Fibroblast of lung (primary cell): ENCODE data around the gene MAPKAP1. TPM values are rescaled to one million over a fixed set of nuclear protein-coding genes. Genes with fewer than 3 reads are reported as not detected.
A peak's percentile ranks its signal among the peaks of the same experiment; 100 is the strongest.

Experiments
- DNase-seq, 2 donors: peaks; one replicate each; pipeline versions ENCODE4 v3.0.0 to v3.0.0-alpha.2; 2010; ENCODE audit warnings: low read depth in 2 of 2
- H2AFZ ChIP-seq: 2 replicates; pipeline ENCODE4 v1.5.1; 2012; ENCODE audit warnings: low read length, control low read depth, inconsistent platforms
- H3K27ac ChIP-seq: 2 replicates; pipeline ENCODE4 v1.5.1; 2011; ENCODE audit warnings: low read length, control low read depth; ENCODE audit not compliant: insufficient read depth
- H3K27me3 ChIP-seq: 2 replicates; pipeline ENCODE4 v1.5.1; 2011; ENCODE audit warnings: mild to moderate bottlenecking, low read length; ENCODE audit not compliant: control insufficient read depth, insufficient read depth
- H3K36me3 ChIP-seq: 2 replicates; pipeline ENCODE4 v1.5.1; 2011; ENCODE audit warnings: low read length; ENCODE audit not compliant: control insufficient read depth, insufficient read depth
- H3K4me1 ChIP-seq: 2 replicates; pipeline ENCODE4 v1.5.1; 2011; ENCODE audit warnings: low read length; ENCODE audit not compliant: control insufficient read depth, insufficient read depth; ENCODE audit errors: extremely low read depth
- H3K4me2 ChIP-seq: 2 replicates; pipeline ENCODE4 v1.5.1; 2011; ENCODE audit warnings: low read length, control low read depth; ENCODE audit not compliant: insufficient read depth; ENCODE audit errors: extremely low read depth
- H3K4me3 ChIP-seq, 4 experiments: fragments of 200-600 bp in 1 of 4; sonication (generic) in 1 of 4; replicated peaks in 1 of 4; 2 replicates each; pipeline ENCODE4 v1.5.1; 2011 to 2016; ENCODE audit warnings: low read length in 4 of 4, low read depth in 3 of 4, mild to moderate bottlenecking in 3 of 4, control low read depth in 2 of 4, inconsistent platforms in 1 of 4, mixed read lengths in 1 of 4; ENCODE audit not compliant: insufficient read depth in 1 of 4; ENCODE audit errors: control extremely low read depth in 1 of 4
- H3K79me2 ChIP-seq: 2 replicates; pipeline ENCODE4 v1.5.1; 2012; ENCODE audit warnings: mild to moderate bottlenecking, low read length, inconsistent platforms; ENCODE audit not compliant: control insufficient read depth, insufficient read depth
- H3K9ac ChIP-seq: 2 replicates; pipeline ENCODE4 v1.5.1; 2011; ENCODE audit warnings: mild to moderate bottlenecking, low read length, control low read depth; ENCODE audit not compliant: insufficient read depth
- H3K9me3 ChIP-seq: 2 replicates; pipeline ENCODE4 v1.5.1; 2012; ENCODE audit warnings: low read depth, low read length; ENCODE audit not compliant: control insufficient read depth, insufficient read depth
- H4K20me1 ChIP-seq: 2 replicates; pipeline ENCODE4 v1.5.1; 2011; ENCODE audit warnings: low read length; ENCODE audit not compliant: control insufficient read depth, insufficient read depth; ENCODE audit errors: extremely low read depth
- CTCF ChIP-seq, 2 donors: IDR thresholded peaks in 1 of 2; conservative IDR thresholded peaks in 1 of 2; 1 replicate in 1 of 2; 2 replicates in 1 of 2; pipeline ENCODE4 v1.5.1; 2011 to 2012; ENCODE audit warnings: low read length in 2 of 2, control low read depth in 1 of 2, inconsistent platforms in 1 of 2, low read depth in 1 of 2, mild to moderate bottlenecking in 1 of 2
- EZH2 ChIP-seq: IDR thresholded peaks from 2 replicates; pipeline ENCODE4 v1.5.1; 2012; ENCODE audit warnings: low read length, control low read depth, mild to moderate bottlenecking; ENCODE audit errors: missing control alignments
- polyA plus RNA-seq, 2 donors: library from polyadenylated mRNA; depleted of rRNA in 1 of 2; stranded (reverse) in 1 of 2; unstranded in 1 of 2; fragments of >200 nt; gene quantifications; 2 replicates each; pipeline ENCODE4 v1.2.1, GENCODE V29; 2011 to 2012; ENCODE audit warnings: missing spikeins in 1 of 2
- total RNA-seq: library from RNA; depleted of rRNA; stranded (reverse); fragments of >200 nt; gene quantifications from 2 replicates; pipeline ENCODE4 v1.2.1, GENCODE V29; 2014

Gene MAPKAP1
- total and polyA plus RNA-seq, 2 donors (not counting 1 experiment from before 2014, with no cell fraction given): 63.7 to 127 TPM

- Histone ChIP-seq H2AFZ (peak overlapping the region; percentile 84), H3K4me1 (no peaks in the 10 kb centered on the region), H4K20me1 (no peaks in the 10 kb centered on the region), H3K79me2 (no peaks in the 10 kb centered on the region), H3K36me3 (no peaks in the 10 kb centered on the region), H3K9ac (peak overlapping the region; percentile 62), H3K4me3 (peak overlapping the region; percentile 27 to 60 (median 39)), H3K27me3 (no peaks in the 10 kb centered on the region), H3K27ac (peak overlapping the region; percentile 53), H3K4me2 (peak overlapping the region; percentile 84), H3K9me3 (no peaks in the 10 kb centered on the region)
- TF ChIP-seq EZH2 (no peak), CTCF (conservative IDR thresholded peaks at IDR 0.05 in 1 of 2, IDR thresholded peaks at IDR 0.05 in 1 of 2; ENCODE audit: low read depth in 1 of 2, low read length in 2 of 2) (peak; percentile 65 to 69)
- peak; percentile 60 to 72 for DNase-seq
These were observed 298.8 kb downstream of the MAPKAP1 start for GRCh38 chr9:125407974-125408900.

- peak overlapping the region; percentile 50 for H2AFZ ChIP-seq
- TF ChIP-seq EZH2: no peak
- TF ChIP-seq CTCF (conservative IDR thresholded peaks at IDR 0.05 in 1 of 2, IDR thresholded peaks at IDR 0.05 in 1 of 2; ENCODE audit: low read depth in 1 of 2, low read length in 2 of 2): no peak
These were observed 299.5 kb downstream of the MAPKAP1 start for GRCh38 chr9:125407432-125407973.

GRCh38 chr9:125406810-125407087, 300.3 kb downstream of the MAPKAP1 start:
- no peak overlapping the region for H3K27ac ChIP-seq
- H4K20me1 ChIP-seq: no peaks in the 10 kb centered on the region
- no peaks in the 10 kb centered on the region for H3K9me3 ChIP-seq
- DNase-seq: no peak
- no peak overlapping the region for H2AFZ ChIP-seq
- H3K4me3 ChIP-seq: no peak overlapping the region
- H3K36me3 ChIP-seq: no peaks in the 10 kb centered on the region
- H3K27me3 ChIP-seq: no peaks in the 10 kb centered on the region
- no peak overlapping the region for H3K9ac ChIP-seq
- H3K4me1 ChIP-seq: no peaks in the 10 kb centered on the region
- no peaks in the 10 kb centered on the region for H3K79me2 ChIP-seq
- TF ChIP-seq CTCF (conservative IDR thresholded peaks at IDR 0.05 in 1 of 2, IDR thresholded peaks at IDR 0.05 in 1 of 2; ENCODE audit: low read depth in 1 of 2, low read length in 2 of 2) (no peak), EZH2 (no peak)
- H3K4me2 ChIP-seq: no peak overlapping the region

More at GRCh38 chr9:125407432-125407973, 299.5 kb downstream of the MAPKAP1 start:
- Histone ChIP-seq H3K79me2 (no peaks in the 10 kb centered on the region), H3K36me3 (no peaks in the 10 kb centered on the region), H4K20me1 (no peaks in the 10 kb centered on the region), H3K27ac (no peak overlapping the region), H3K4me1 (no peaks in the 10 kb centered on the region), H3K9ac (peak overlapping the region; percentile 62), H3K27me3 (no peaks in the 10 kb centered on the region), H3K9me3 (no peaks in the 10 kb centered on the region), H3K4me3 (peak overlapping the region in 3 of 4 experiments; percentile 31 to 60 (median 47)), H3K4me2 (peak overlapping the region; percentile 83)
- no peak for DNase-seq
